Endothelial cell of umbilical vein (primary cell): ENCODE measurements around the gene SLC11A1.

Experiments
- EZH2 ChIP-seq: IDR thresholded peaks from 2 replicates; pipeline ENCODE4 v1.6.1; 2012; ENCODE audit warnings: borderline replicate concordance, low read depth, mild to moderate bottlenecking, moderate library complexity, low read length, inconsistent platforms; ENCODE audit not compliant: severe bottlenecking
- FOS ChIP-seq: IDR thresholded peaks from 2 replicates; pipeline ENCODE4 v1.6.1; 2011; ENCODE audit warnings: mild to moderate bottlenecking, low read length, moderate library complexity, borderline replicate concordance; ENCODE audit not compliant: insufficient read depth
- GATA2 ChIP-seq: IDR thresholded peaks from 2 replicates; pipeline ENCODE4 v1.7.0; 2011; ENCODE audit warnings: low read depth, mild to moderate bottlenecking, moderate library complexity, mixed read lengths, low read length; ENCODE audit not compliant: insufficient read length, insufficient read depth
- POLR2A ChIP-seq: IDR thresholded peaks from 2 replicates; pipeline ENCODE4 v1.6.1; 2012; ENCODE audit warnings: low read depth, mild to moderate bottlenecking, control low read depth, low read length
- POLR2AphosphoS5 ChIP-seq: IDR thresholded peaks from 2 replicates; pipeline ENCODE4 v1.6.1; 2012; ENCODE audit warnings: low read depth, mild to moderate bottlenecking, control low read depth, low read length, moderate library complexity; ENCODE audit not compliant: insufficient read depth
- TF ChIP-seq, protein P1 (sequence below), 2 donors: IDR thresholded peaks; 1 replicate in 1 of 2; 2 replicates in 1 of 2; pipeline ENCODE4 v1.5.1; 2011; ENCODE audit warnings: low read length in 2 of 2, mild to moderate bottlenecking in 2 of 2, moderate library complexity in 2 of 2, control low read depth in 1 of 2, inconsistent platforms in 1 of 2, low read depth in 1 of 2; ENCODE audit not compliant: insufficient read depth in 1 of 2; ENCODE audit errors: extremely low read depth in 1 of 2

DNA sequence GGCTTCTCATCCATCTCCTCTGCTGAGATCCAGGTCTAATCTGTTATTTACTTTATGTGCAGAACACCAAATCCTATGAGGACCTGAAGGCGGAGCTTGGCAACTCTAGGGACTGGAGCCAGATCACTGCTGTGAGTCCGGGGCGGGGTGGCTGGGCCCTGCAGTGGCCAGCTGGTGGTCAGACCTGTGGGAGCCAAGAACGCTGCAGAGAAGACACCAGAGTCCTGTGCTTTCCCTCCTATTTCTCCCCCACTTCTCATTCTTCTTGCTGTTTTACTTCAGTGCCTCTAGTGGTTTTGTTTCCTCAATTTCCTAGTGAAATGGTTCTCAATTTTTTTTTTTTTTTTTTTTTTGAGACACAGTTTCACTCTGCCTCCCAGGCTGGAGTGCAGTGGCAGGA lies 56.5 kb downstream of the SLC11A1 start:
- TF ChIP-seq, protein P1, sequence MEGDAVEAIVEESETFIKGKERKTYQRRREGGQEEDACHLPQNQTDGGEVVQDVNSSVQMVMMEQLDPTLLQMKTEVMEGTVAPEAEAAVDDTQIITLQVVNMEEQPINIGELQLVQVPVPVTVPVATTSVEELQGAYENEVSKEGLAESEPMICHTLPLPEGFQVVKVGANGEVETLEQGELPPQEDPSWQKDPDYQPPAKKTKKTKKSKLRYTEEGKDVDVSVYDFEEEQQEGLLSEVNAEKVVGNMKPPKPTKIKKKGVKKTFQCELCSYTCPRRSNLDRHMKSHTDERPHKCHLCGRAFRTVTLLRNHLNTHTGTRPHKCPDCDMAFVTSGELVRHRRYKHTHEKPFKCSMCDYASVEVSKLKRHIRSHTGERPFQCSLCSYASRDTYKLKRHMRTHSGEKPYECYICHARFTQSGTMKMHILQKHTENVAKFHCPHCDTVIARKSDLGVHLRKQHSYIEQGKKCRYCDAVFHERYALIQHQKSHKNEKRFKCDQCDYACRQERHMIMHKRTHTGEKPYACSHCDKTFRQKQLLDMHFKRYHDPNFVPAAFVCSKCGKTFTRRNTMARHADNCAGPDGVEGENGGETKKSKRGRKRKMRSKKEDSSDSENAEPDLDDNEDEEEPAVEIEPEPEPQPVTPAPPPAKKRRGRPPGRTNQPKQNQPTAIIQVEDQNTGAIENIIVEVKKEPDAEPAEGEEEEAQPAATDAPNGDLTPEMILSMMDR (IDR thresholded peaks at IDR 0.05; ENCODE audit: extremely low read depth in 1 of 2, insufficient read depth in 1 of 2, low read depth in 1 of 2, low read length in 2 of 2): no peak
- no peak for TF ChIP-seq EZH2
- TF ChIP-seq GATA2: no peak
- TF ChIP-seq POLR2AphosphoS5: no peak
- TF ChIP-seq POLR2A: no peak
- no peak for TF ChIP-seq FOS
